Non-pigmented ciliary epithelial cell (primary cell): ENCODE results near the gene NRF1.
"Not testable (repeated sequence)": the region's sequence is repeated elsewhere in the genome, so short reads cannot be mapped to it uniquely, and the experiment has no call there.

Experiments
- DNase-seq: peaks from one replicate; pipeline ENCODE4 v3.0.0-alpha.2; 2010; ENCODE audit warnings: low read depth

NRF1 gene

DNA sequence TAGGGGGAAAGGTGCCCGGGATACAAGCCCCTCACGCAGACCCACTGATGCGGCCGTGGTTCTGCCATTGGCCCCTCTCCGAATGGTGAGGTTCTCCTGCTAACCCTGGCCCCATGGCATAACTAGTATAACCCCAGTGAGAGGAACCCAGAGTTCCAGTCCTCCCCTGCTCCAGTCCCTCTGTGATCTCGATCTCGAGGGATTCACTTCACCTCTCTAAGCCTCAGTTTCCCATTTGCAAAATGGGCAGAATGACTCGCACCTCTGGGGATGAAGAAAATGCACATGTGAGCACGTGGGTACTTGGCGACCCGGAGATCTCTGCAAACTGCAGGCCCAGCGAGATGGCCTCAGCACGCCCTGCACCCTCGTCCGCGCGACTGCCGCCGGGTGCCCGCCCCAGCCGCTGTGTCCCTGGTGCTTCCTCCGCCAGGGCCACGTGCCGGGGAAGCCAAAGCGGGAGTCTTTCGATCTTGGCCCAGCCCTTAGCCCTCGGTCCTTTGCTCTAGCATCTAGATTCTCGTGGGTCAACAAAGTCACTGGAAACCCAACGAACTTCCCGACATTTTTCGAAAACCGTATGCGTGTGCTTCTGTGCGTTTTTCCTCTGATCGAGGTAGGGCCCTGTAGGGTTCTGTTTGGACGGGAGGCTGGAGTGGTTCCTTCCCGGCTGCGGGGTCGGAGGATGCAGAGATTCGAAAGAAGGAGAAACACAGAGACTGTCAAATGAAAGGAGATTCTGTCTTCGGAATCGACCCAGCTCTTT, 171.5 kb downstream of the NRF1 start:
- no peak for DNase-seq

DNA sequence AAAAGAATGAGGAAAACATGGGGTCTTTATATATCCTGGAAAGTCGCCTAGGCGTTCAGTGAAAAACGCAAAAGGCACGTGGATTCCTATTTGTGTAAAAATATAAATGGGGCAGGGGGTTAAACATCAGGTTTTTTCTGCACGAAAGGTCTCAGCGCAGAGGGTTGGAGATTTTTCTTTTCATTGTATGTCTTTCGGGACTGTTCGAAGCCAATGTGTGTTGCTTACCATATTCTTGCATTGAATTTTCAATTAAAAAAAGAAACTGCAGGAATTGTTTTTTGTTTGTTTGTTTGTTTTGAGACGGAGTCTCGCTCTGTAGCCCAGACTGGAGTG, 172.0 kb downstream of the NRF1 start:
- no peak for DNase-seq

DNA sequence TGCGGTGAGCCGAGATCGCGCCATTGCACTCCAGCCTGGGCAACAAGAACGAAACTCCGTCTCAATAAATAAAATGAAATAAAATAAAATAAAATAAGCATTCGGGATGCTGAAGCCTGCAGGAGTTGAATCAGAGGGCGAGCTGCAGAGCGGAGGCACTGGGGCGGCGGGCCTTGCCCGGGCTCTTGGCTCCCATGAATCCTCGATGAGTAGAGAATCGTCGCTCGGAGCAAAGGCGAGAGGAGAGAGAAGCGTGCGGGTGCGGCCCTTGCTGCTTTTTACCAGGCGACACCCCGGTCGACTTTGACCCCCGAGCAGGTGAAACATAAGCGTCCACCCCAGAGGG, 172.9 kb downstream of the NRF1 start:
- no peak for DNase-seq

DNA sequence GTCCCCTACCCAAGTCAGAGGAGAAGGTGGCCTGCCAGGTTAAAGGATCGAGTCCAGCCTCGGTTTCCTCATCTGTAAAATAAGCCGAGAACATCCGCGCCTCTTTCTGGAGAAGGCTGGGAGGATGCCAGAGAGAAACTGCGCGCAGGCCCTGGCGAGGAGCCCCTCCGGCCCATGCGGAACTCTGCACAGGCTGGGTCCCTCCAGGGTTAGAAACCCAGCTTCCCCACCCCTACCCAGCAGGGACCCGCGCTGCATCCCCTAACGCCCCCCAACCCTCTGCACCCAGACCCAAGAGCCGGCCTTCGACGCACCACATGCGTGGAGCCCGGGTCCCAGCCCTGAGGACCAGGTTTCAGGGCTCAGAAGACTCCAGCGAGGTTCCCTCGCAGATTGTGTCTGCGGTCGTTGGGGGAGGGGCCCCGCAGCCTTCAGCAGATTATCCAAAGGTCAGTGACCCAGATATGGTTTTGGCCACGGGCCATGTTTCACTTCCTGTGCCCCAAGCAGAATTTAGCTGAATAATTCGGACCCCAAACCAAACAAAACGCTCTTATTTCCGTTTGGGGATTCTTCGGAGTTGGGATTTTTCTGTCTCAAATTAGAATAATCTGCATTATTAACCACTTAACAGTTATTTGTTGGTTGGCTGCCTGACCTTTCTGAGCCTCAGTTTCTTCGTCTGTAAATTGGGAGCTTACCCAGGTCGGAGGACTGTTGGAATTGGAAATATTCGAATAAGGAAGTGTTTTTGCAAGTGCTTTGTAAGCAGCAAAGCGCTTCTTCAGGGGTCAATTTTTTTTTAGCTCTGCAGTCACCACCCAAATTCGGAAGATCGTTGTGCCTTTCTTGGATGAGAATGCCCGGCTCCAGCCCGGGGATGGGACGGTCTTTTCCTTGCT, 173.5 kb downstream of the NRF1 start:
- no peak for DNase-seq

DNA sequence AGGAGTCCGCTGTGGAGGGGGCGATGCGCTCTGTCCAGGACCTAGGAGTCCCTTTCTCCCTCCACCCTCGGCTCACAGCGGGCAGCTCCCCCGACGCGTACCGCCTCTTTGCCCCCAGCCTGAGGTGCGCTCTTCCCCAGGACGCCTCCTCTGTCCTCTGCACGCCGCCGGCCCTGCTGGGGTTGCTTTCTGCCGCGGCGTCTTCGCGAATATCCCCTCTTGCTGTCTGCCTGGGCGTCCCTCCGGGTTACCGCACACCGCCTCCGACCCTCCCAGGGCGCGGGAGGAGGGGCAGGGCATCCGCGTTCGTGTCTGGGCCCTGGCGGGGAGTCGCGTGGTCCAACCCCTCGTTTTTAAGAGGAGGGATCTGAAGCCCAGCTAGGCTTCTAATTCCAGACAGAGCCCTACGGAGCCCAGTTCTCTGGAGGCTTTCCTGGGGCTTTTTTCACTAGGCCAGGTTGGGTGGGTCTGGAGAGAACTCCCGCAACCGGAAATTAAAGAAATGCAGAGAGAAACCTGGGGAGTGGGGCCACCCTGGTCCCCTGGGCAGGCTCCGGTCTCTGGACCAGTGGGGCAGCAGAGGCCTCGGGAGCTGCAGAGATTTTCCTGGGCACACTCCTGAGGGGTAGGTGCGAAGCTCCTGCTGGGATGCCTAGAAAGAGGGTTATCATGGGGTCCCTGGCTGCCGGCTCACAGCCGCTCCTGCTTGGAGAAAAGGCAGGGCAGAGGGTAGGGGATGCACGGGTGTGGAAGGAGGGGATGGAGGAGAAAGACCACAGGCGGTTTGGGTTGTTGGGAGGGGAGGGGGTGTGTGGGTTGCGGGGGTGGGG, 174.4 kb downstream of the NRF1 start:
- no peak for DNase-seq

DNA sequence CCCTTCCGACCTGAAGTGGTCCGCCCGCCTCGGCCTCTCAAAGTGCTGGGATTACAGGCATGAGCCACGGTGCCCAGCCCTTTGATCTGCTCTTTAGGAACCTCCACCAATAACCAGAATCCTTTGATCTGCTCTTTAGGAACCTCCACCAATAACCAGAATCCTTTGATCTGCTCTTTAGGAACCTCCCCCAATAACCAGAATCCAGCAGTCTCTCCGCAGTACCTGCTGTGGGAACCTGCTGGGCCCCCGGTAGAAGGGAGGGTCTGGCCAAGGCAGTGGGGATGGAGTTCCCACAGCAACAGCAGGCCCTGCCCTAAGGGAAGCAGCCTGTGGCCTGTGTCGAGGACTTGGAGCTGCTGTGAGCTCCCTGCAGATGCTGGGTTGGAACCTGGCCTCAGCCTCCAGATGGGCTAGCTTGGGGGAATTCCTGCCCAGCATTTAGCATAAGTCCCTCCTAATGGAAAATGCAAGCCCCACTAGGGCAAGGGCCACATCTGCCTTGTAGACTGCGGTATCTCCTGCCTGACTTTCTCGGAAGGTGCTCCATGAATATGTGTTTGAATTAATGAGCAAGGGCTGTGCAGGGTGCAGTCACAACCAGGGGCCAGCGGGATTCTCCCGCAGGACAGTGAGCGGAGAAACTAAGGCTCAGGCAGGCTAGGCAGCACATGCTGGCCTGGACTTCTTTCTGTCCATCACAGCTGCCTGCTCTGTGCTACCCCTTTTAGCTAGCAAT, 175.5 kb downstream of the NRF1 start:
- DNase-seq = no peak

DNA sequence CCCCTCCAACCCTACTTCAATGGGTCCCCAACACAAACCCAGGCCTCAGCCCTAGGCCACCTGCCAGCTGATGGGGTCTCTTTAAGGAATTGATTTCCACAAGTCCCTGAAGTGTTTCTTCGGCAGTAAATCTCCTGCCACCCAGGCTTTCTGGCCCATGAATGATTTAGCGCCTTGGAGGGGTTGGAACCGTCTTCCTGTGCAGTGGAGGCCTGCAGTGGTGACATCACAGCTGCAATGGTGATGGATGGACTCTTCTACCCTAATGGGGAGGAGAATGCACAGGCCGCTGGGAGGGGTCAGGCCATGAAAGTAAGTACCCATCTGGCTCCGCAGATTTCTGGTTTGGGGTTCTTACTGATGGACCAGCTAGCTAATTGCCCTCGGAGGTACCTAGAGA, 177.5 kb downstream of the NRF1 start:
- no peak for DNase-seq

DNA sequence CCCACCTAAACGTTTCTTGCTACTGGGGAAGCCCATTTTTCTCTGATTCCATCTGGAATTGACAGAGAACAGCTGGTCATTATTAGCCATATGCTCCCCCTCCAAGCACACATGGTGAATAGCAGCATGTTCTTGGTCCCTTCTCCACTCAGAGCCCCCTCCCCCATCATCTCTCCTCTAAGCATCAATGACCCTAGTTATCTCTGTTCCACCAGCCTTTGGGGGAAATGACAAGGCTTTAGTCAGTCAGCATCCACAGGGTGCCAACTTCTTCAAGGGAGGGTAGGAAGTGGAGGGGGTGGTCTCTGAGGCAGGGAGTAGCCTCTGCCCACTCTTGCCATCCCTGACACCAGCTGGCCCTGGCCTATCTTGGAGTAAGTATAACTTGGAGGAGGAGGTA, 178.1 kb downstream of the NRF1 start:
- no peak for DNase-seq

DNA sequence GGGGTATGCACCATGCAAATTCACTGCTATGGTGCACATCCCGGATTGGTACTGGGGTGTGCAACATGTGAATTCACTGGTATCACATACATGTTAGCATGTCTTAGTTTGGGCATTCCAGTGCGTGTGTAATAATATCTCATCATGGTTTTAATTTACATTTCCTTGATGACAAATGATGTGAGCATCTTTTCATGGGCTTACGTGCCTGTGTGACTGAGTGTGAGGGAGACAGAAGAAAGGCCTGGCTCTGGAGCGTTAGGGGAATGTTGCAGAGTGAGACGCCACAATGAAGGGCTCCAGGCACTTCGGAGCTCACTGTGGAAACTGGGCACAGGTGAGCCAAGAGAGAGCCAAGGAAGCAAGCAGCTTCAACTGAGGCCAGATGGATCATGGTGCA, 178.6 kb downstream of the NRF1 start:
- no peak for DNase-seq

DNA sequence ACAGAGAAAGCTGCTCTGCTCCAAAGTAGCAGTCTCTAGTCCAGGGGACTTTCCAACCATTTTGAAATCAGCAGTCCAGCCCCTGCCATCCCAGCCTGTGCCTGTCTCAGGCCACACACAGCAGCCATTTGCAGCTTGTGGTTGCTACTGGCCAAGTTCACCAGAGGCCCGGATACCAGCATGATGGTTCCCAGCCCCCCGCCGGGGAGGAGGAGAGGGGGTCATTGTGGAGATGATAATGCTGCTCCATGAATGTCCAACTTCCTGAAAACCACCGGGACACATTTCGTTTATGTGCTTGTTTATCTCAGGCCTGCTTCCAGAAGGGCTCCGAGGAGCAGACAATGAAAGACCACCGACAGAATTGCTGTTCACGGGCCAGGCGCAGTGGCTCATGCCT, 181.2 kb downstream of the NRF1 start:
- DNase-seq = no peak

DNA sequence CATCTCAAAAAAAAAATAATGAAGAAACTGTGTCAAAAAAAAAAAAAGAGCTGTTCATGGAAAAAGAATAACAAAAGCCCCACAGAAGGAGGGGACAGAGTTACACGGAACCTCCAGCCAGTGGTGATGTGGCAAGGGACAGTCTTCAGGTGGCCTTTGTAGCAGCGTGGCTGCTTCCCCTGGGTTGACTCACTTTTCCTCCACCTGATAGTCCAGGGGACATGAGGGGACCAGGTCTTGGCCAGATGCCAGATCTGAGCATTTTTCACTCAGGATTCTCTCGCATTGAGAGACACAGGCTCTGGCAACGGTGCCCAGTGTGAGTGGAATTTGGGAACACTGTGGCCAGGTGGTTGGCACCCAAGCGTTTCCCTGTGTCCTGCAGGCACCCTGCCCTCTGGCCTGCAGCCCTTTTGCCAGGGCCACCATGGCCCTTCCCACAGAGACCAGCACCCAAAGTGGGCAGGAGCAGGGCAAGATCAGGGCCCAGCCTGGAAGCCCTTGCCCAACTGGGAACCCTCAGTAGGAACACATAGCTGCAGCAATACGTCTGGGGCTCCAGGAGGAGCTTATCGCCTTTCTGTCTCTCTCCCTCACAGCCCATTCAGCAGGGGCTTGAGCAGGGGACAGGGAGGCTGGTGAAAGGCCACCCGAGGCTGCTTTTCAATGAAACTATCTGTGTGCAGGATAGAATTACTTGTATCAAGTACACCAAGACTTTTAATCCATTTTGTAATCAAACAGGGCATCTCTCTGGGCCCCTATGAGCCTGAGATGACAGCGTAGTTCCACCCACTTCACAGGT, 182.2 kb downstream of the NRF1 start:
- DNase-seq = no peak

DNA sequence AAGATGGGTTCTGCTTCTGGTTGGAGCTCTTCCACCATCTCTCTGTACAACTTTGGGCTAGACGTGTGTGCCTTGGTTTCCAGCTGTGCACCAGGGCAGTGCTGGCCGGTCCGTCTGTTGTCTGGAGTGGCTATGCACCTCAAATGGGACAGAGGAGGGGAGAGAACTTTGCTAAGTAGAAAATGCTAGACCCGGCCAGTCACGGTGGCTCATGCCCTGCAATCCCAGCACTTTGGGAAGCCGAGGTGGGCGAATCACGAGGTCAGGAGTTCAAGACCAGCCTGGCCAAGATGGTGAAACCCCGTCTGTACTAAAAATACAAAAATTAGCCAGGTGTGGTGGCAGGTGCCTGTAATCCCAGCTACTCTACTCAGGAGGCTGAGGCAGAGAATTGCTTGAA, 182.9 kb downstream of the NRF1 start:
- not testable (repeated sequence) for DNase-seq

DNA sequence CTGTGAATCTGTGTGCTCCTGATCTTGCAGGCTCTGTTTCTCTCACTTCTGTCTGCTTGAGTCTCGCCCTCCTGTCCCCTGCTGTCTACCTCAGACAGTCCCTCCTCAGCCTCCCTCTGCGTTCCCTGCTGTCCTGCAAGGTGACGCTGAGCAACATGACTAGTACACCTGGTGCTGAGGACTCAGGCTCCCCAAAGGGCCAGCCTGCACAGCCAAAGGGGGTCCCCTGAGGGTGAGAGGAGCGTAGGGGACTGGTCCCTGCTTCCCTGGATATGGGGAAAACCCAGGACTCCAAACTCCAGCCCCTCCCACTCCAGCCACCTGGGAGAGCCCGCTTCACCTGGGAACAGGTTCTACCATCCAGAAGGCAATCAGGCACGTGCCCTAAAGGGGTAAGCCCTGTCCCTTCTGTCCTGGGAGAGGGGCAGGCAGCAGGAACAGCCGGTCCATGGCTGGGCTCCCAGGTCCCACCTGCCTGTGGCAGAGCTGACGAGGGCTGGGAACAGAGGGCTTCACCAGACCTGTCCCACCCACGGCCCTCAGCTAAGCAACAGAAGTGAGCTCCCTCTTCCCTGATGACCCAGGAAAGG, 184.8 kb downstream of the NRF1 start:
- no peak for DNase-seq

DNA sequence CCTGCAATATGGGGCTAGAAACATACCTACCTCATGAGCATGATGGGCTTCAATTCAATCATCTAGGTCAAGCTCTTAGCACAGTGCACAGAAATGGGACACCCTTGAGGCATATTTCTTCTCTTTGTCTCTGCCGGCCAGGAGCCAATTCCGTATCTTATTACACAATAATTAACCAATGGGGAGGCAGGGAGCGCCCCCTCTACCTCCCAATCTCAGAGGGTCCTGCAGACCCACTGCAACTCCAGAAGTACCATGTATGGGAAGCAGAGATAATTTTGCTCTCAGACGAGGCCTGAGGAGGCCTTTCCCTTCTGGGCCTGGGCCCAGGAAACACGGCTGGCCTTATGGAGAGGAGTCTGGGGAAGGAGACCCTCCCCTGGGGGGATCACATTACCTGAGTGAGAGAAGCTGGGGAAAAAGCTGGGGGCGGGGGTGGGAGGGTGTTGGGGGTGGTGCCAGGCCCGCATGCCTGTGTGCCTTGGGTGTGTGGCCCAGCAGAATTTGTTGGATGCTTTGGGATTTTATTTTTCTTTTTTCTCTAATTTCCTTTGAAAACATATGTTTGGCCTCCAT, 185.8 kb downstream of the NRF1 start:
- no peak for DNase-seq

DNA sequence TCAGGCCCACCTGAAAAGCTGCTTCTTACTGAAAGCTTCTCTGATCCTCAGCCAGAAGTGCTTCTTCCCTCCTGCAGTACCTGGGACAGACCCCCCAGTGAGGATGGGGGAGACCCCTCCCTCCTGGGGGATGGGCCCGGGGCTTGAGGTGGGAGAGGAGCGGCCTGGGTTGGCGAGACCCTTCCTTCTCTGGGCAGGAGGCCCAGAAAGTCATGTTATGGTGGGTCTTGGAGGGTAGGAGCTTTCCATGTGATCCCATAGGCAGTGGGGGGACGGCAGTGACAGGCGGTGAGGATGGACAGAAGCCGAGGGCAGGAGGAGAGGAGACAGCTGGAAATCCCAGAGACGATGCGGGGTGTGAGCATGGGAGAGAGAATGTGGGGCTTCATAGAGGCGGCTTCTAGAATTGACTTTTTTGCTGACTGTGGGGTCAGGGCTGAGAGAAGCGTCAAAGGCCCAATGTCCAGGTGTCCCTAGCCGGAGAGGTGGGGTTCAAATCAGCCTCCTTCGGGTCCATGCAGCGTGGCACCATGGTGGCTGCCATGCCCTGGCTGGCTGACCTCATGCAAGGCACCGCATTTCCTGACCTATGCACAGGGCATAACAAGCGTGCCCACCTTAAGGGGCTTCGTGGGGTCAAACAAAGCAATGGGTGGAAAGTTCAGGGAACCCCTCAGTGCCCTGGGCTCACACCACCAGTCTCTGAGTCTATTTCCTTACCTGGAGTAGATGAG, 187.3 kb downstream of the NRF1 start:
- DNase-seq = no peak

DNA sequence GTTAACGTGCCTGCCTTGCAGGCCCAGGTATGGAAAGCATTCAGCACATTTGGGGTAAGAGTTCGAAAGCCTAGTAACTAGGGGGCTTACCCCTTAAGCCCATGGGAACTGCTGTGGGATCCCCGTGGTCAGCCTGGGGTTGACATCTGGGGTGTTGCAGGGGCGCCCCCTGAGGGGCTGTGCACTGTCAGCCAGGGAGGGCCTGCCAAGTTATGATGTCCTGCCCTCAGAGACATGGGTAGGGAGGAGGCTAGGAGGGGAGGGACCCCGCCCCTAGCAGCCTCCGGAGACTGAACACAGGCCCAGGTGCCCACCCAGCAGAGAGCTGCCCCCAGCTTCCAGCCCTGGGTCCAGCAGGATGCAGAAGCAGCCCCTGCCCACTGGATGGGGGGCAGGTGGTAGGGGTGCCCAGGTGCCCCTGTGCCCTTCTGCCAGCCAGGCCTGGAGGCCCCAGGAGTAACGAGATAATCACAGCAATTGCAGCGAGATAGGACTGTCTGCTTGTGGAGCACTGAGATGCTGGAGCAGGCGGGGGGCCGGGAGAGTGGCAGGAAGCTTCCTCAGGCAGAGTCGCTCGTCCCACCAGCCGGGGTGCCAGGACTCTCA, 187.9 kb downstream of the NRF1 start:
- DNase-seq = no peak

DNA sequence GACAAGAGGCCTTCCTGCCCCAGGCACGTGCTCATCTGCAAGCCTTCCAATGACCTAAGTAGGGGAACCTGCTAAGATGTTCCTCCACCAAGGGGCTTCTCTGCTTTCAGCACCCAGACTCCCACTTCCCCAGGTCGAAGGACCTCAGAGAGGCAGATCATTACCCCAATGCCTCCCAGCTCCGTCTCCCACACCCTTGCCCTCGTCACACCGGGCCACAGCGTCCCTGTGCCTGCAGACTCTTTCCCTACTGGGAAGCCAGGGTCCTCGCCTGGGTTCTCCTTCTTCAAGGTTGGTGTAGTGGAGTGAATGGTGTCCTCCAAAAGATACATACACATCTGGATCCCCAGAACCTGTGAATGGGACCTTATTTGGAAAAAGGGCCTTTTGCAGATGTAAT, 189.4 kb downstream of the NRF1 start:
- no peak for DNase-seq

DNA sequence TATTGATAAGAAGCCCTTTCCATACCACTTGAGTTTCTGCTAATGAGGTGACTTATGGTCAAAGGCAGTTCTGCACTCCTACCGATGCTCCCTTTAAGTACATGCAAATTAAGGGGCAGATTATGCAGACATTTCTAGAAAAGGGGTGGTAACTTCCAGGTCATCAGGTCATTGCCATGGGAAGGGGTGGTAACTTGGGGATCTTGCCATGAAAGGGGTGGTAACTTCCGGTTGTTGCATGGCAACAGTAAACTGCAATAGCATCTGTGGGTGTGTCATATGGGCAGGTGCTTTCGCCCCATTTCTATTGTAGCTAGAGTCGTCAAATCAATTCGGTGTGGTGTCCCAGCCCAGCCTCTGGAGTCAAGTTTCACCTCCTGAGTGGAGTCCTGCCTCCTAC, 190.4 kb downstream of the NRF1 start:
- DNase-seq = no peak

DNA sequence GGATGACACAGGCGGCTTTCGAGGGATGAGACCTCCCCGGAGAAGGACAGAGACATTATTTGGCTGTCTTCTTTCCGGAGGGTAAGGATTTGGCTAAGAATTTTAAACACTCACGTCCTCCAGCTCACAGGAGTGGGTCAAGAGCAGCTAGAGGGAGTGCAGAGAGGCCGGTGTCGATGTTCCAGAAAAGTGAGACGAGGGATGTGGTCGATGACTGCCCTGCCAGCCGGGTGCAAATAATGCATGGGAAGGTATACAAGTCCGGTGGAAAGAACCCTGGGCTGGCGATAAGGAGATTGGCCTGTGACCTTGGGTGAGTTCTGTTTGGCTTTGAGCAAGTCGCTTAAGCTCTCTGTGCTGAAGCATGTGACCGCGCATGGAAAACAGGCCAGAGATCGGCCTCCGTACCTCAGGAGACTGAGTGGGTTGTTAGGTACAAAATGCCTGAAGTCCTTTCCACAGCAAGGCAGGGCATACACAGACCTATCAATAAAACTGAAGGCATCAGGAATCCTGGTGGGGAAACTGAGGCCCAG, 192.1 kb downstream of the NRF1 start:
- DNase-seq = no peak
